ENCODE measurements around the gene PTGES3L. TPM values are rescaled to one million over a fixed set of nuclear protein-coding genes. Genes with fewer than 3 reads are reported as not detected.

The PTGES3L gene
- total and polyA plus RNA-seq, 2 of the 13 experiments (the other 11 are each of a cell fraction or from before 2014, with no cell fraction given) = 1.2 to 2.9 TPM

DNA sequence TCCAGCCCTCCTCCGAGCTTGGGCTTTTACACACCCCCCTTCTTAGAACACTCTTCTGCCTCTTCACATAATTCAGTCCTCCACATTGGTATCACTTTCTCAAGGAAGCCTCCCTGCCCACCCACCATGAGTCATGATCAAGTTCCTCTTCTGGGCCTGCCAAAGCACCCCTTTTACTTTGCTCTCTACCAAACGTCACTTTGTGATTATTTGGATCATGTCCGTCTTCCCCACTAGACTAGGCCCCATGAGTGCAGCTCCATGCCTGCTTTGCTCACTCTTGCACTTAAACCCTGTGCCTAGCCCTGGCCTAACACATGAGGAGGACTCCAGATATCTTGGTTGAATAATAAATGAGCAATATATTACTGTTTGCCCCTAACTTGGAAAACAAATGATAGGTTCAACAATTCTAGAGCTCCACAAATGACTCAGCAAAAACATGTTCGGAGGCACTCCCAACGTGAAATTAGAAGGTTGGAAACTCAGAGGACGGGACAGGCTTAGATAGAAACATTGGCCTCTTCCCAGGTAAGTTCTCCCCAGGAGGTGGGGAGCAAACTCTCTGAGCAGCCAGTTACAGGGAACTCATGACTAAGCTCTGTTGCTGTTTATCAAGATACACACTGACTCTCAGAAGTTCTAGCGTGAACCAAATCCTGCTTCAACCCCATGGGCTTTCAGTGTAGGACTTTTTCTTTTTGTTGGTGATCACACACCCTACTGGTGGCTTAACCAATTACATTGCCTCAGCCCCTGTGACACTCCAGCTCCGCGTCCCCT is 51.0 kb downstream of the PTGES3L start (continued):
- TF ChIP-seq NR2F1 (CRISPR knock-in tag; IDR thresholded peaks at IDR 0.05) = peak in 1 of 2 experiments; percentile 39; a peak in 1 of 4 replicates
- TF ChIP-seq MXD4 (CRISPR knock-in tag; IDR thresholded peaks at IDR 0.05) = peak; percentile 77; the same call in 1 of the 2 replicates
- TF ChIP-seq KAT7 (CRISPR knock-in tag; IDR thresholded peaks at IDR 0.05; ENCODE audit: borderline replicate concordance) = 0 out of 2 replicates have a peak, but pooled peaks have one; percentile 23
- TF ChIP-seq ZFP36L2 (CRISPR knock-in tag; IDR thresholded peaks at IDR 0.05) = no peak
- TF ChIP-seq ZNF451 (CRISPR knock-in tag; IDR thresholded peaks at IDR 0.05) = 0 out of 2 replicates have a peak, but pooled peaks have one; percentile 36
- TF ChIP-seq, protein P1, sequence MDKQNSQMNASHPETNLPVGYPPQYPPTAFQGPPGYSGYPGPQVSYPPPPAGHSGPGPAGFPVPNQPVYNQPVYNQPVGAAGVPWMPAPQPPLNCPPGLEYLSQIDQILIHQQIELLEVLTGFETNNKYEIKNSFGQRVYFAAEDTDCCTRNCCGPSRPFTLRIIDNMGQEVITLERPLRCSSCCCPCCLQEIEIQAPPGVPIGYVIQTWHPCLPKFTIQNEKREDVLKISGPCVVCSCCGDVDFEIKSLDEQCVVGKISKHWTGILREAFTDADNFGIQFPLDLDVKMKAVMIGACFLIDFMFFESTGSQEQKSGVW (CRISPR knock-in tag; IDR thresholded peaks at IDR 0.05; ENCODE audit: borderline replicate concordance) = no peak
- peak; percentile 54; the same call in 1 of the 2 replicates for TF ChIP-seq ZNF670 (CRISPR knock-in tag; IDR thresholded peaks at IDR 0.05; ENCODE audit: borderline replicate concordance)
- TF ChIP-seq SMAD1 (CRISPR knock-in tag; IDR thresholded peaks at IDR 0.05; ENCODE audit: borderline replicate concordance, low read depth) = 0 out of 2 replicates have a peak, but pooled peaks have one; percentile 51
- TF ChIP-seq GATAD1 (CRISPR knock-in tag; IDR thresholded peaks at IDR 0.05) = peak; percentile 57; the same call in 1 of the 2 replicates
- peak; percentile 34; the same call in 1 of the 2 replicates for TF ChIP-seq SPEN (CRISPR knock-in tag; IDR thresholded peaks at IDR 0.05; ENCODE audit: low read depth)
- 0 out of 2 replicates have a peak, but pooled peaks have one; percentile 42 for TF ChIP-seq SMAD3 (CRISPR knock-in tag; IDR thresholded peaks at IDR 0.05)
- TF ChIP-seq MAFK (conservative IDR thresholded peaks at IDR 0.05 in 1 of 2, IDR thresholded peaks at IDR 0.05 in 1 of 2; ENCODE audit: low read length in 2 of 2) = peak; percentile 85 to 95
- TF ChIP-seq, protein P2, sequence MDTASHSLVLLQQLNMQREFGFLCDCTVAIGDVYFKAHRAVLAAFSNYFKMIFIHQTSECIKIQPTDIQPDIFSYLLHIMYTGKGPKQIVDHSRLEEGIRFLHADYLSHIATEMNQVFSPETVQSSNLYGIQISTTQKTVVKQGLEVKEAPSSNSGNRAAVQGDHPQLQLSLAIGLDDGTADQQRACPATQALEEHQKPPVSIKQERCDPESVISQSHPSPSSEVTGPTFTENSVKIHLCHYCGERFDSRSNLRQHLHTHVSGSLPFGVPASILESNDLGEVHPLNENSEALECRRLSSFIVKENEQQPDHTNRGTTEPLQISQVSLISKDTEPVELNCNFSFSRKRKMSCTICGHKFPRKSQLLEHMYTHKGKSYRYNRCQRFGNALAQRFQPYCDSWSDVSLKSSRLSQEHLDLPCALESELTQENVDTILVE (CRISPR knock-in tag; IDR thresholded peaks at IDR 0.05) = peak; percentile 83
- TF ChIP-seq, protein P3, sequence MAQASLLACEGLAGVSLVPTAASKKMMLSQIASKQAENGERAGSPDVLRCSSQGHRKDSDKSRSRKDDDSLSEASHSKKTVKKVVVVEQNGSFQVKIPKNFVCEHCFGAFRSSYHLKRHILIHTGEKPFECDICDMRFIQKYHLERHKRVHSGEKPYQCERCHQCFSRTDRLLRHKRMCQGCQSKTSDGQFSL (CRISPR knock-in tag; IDR thresholded peaks at IDR 0.05) = no peak
- TF ChIP-seq JARID2 (CRISPR knock-in tag; IDR thresholded peaks at IDR 0.05; ENCODE audit: insufficient replicate concordance) = no peak
- TF ChIP-seq ZNF124 (CRISPR knock-in tag; IDR thresholded peaks at IDR 0.05) = peak; percentile 83; the same call in 1 of the 2 replicates
- TF ChIP-seq MZF1 (CRISPR knock-in tag; IDR thresholded peaks at IDR 0.05; ENCODE audit: borderline replicate concordance) = no peak
- TF ChIP-seq, protein P4, sequence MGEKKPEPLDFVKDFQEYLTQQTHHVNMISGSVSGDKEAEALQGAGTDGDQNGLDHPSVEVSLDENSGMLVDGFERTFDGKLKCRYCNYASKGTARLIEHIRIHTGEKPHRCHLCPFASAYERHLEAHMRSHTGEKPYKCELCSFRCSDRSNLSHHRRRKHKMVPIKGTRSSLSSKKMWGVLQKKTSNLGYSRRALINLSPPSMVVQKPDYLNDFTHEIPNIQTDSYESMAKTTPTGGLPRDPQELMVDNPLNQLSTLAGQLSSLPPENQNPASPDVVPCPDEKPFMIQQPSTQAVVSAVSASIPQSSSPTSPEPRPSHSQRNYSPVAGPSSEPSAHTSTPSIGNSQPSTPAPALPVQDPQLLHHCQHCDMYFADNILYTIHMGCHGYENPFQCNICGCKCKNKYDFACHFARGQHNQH (CRISPR knock-in tag; IDR thresholded peaks at IDR 0.05) = peak; percentile 75; the same call in 1 of the 2 replicates
- TF ChIP-seq, protein P5, sequence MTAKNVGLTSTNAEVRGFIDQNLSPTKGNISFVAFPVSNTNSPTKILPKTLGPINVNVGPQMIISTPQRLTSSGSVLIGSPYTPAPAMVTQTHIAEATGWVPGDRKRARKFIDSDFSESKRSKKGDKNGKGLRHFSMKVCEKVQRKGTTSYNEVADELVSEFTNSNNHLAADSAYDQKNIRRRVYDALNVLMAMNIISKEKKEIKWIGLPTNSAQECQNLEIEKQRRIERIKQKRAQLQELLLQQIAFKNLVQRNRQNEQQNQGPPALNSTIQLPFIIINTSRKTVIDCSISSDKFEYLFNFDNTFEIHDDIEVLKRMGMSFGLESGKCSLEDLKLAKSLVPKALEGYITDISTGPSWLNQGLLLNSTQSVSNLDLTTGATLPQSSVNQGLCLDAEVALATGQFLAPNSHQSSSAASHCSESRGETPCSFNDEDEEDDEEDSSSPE (CRISPR knock-in tag; IDR thresholded peaks at IDR 0.05) = no peak
- TF ChIP-seq ZFP41 (CRISPR knock-in tag; IDR thresholded peaks at IDR 0.05; ENCODE audit: borderline replicate concordance) = 0 out of 2 replicates have a peak, but pooled peaks have one; percentile 40
- 0 out of 2 replicates have a peak, but pooled peaks have one; percentile 2 for TF ChIP-seq KDM4B (CRISPR knock-in tag; IDR thresholded peaks at IDR 0.05)
- TF ChIP-seq ZNF607 (CRISPR knock-in tag; IDR thresholded peaks at IDR 0.05; ENCODE audit: borderline replicate concordance) = 0 out of 2 replicates have a peak, but pooled peaks have one; percentile 38
- TF ChIP-seq FOXJ3 (CRISPR knock-in tag; IDR thresholded peaks at IDR 0.05; ENCODE audit: borderline replicate concordance) = peak; percentile 86
- no peak; the same call in 1 of the 2 replicates for TF ChIP-seq ZNF556 (CRISPR knock-in tag; IDR thresholded peaks at IDR 0.05; ENCODE audit: borderline replicate concordance)

All from HepG2 (cell line).